Tongue (tissue), 2 donors: ENCODE results near the gene TPO. TPM values are rescaled to one million over a fixed set of nuclear protein-coding genes. Genes with fewer than 3 reads are reported as not detected.

Source experiments
- DNase-seq: peaks from one replicate; pipeline ENCODE4 v3.0.0-alpha.2; 2015
- total RNA-seq: library from RNA; depleted of rRNA; stranded (reverse); fragments of >200 nt; gene quantifications from one replicate; pipeline ENCODE4 v1.2.3, GENCODE V29; 2014

Gene TPO
- total RNA-seq, 1 donor from 2014 or later: 4.4 TPM

DNA sequence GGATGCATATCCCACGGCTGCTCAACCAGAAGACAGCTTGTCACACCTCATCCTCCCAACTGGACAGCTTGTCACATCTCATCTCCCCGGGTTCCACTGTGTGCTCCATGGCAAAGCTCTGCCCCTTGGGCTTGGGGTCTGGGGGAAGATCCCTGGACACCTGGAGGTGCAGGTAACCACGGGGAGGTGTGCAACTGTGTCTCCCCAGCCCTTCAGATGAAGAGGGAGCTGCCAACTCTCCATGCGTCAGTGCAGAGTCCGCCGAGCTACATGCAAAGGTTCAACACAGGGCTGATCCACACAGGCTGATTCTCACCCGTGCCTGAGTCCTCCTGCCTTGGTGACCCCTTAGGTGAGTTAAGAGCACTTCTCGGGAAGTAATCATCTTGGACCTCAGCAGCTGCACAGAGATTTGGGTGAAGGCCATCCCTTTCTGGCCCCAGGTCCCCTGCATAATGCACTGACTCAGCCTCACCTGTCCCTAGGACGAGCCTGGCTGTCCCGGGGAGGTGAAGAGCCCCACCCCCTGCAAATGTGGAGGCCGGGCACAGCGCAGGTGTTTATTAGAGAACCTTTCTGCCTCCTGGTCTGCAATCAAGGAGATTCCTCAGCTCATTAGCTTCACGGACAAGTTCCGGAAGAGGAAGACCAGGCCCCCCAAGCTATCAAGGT is 173.1 kb downstream of the TPO start:
- no peak for DNase-seq

DNA sequence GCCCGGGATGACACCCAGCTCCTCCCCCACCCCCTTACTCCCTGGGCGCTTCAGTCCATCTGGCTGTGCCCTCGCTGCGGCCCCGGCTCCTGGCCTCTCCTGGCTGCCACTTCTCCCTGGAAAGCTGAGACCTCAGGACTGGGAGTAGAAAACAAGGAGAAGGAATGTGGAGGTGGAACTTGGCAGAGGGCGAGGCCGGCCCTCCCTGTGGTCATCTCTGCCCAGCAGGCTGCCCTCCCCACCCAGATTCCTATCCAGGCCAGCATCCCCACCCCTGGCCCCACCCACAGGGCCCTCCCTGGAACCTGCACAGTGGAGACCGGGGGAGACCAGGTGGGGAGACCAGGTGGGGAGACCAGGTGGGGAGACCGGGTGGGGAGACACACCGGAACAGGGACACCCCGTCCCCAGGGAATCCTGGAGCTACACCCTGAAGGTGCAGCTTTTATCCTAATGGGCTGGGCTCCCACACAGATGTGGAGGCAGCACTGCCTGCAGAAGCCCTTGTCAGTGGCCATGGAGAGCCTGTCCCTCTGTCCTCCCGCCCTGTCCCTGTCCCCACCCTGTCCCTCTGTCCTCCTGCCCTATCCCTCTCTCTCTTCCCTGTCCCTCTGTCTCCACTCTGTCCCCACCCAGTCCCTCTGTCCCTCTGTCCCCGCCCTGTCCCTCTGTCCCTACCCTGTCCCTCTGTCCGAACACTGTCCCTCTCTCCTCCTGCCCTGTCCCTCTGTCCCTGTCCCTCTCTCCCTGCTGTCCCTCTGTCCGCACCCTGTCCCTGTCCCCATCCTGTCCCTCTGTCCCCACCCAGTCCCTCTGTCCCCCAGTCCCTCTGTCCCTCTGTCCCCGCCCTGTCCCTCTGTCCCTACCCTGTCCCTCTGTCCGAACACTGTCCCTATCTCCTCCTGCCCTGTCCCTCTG is 173.9 kb downstream of the TPO start:
- no peak for DNase-seq

DNA sequence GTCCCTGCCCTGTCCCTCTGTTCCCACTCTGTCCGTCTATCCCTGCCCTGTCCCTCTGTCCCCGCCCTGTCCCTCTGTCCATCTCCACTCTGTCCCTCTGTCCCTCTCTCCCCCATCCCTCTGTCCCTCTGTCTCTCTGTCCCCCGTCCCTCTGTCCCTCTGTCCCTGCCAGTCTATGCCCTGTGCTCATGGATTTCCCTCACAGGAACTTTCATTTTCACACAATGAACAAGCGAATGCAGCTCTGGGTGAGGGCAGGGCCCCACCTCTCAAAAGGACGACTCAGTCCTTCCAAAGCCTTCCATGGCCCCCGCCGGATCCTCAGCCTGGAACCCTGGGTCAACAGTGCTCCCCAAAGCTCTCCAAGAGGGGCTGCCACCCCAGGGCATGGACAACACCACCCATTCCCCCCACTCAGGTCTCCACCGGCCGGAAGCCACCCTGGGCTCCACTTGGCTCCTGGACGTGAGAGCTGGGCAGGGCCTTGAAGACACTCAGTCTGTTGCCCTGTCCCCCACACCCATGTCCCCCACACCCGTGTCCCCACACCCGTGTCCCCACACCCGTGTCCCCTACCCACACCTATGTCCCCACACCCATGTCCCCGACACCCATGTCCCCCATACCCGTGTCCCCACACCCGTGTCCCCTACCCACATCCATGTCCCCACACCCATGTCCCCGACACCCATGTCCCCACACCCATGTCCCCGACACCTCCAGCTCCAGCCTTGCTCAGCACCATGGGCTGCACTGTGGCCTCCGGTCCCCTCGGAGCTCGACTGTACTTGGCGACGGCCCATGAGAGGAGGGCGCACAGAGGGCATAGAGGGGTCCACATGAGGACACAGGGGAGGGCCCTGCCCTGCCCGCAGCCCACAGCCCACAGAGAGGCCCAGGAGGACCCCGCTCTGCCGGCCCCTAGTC is 175.1 kb downstream of the TPO start:
- DNase-seq: no peak

DNA sequence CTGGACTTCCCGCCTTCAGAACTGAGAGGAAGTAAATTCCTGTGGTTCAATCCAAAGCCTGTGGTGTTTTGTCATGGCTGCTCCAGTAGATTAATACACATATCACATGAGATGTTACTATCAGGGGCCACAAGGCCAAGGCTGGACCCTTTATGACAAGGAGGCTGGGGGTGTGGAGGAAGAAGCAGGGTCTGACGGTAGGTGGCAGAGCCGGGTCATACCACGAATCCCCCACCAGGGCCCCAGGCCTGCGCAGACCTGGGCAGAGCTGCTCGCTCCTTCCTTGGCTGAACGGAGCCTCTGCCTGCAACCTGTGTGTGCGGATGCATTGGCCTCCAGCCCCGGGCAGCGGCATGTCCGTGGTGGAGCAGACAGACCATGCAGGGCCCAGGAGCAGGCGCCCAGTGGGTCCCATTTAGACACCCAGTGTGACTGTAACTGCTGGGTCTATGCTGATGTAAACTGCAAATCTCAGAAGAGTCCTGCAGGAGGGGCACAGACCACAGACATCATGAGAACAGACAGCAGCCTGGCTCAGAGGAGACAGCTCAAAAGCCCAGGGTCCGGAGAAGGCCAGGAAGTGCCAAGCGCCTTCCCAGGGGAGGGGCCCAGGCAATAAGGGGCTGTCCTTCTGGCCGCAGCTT is 175.8 kb downstream of the TPO start:
- DNase-seq: no peak

DNA sequence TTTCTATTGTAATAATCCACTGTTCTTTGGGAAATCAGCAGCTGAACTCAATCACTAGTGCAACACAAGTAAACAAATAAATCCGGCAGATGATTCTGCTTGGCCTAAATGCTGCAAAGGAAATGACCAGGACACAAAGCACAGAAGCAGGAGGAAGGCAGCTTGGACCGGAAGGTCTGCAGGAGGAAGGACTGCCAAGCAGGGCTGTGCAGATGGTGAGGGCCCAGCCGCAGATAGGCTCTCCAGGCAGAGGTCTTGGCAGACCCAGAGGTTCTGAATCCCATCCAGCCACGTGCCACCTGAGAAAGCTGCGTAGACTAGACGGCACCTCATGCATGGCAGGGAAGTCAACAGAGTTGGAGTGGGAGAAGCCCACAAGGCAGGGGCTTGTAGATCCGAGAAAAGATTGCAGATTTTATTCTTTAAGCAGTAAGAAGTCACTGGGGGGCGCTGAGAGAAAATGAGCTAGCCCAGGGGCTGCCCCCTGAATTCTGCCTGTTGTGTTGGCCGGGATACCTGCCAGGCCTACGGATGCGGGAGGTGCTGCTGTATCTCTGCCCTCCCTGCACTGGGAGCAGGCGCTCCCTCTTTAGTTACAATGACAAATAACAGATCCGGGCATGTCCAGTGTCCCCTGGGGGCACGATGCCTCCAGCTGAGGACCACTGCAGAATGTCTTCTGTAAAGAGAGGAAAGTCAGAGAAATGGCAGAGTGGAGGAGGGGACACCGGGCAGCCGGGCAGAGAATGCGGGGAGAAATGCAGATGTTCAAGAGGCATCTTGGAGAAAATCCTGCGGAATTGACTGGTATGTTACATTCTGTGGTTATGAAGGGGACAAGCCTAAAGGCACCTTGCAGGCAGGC is 177.6 kb downstream of the TPO start:
- peak; percentile 71 for DNase-seq

DNA sequence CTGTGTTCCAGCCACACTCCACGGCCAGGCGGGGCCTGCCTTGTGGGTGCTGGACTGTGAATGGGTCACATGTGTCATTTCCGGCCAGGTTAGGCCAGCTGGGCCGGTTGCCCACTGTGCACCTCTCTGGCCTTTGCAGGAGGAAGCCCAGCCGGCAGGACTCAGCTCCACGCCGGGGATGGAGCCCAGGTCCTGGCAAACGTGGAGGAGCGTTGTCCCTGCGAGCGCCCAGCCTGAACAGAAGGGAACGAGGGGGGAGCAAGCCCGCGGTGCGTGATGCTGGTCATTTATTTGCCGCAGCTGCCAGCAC is 178.2 kb downstream of the TPO start:
- DNase-seq: no peak
